GM18505 (cell line): ENCODE measurements around the gene ABHD12.
A peak's percentile ranks its signal among the peaks of the same experiment; 100 is the strongest.
"Not testable (repeated sequence)": the region's sequence is repeated elsewhere in the genome, so short reads cannot be mapped to it uniquely, and the experiment has no call there.

Experiments
- ATAC-seq: cut with Tn5 transposase; IDR thresholded peaks from one replicate; pipeline ENCODE4 v1.9.1; 2021; ENCODE audit not compliant: unreplicated experiment
- POLR2A ChIP-seq: IDR thresholded peaks from 4 replicates; pipeline ENCODE4 v1.6.1; 2011; ENCODE audit warnings: borderline replicate concordance; ENCODE audit not compliant: insufficient read depth, insufficient read length; ENCODE audit errors: extremely low read depth

ABHD12 gene

DNA sequence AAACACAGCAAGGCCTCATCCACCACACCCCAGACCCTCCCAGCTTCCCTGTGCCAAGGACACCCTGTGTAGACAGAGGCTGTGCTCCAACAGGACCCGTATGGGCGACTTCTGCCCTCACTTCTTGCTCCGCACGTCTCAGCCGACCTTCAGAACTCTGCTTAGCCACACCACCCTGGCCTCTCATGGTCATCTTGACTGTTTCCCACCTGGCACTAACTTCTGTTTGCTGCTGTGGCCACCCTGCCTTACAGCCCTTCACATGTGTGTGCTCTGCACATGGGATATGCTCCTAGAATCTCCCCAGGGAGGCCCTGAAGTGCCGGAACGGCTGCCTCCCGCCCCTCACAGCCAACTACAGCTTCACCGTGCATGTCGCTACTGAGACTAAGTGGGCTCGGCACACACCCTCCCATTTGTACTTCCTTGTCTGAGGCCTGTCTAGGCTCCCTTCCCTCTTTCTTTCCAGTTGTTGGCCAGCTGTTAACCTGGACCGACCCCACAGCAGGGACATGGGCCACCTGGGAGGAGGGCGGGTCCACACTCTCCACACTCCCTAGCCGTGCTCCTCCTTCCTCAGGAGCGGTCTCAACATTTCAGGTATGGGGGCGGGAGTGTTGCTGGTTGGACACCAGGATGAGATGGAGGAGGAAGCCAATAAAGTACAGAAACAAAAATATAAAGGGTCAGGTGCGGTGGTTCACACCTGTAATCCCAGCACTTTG lies 73.1 kb downstream of the ABHD12 start:
- no peak for ATAC-seq
- no peak for TF ChIP-seq POLR2A

GRCh38 chr20:25316506-25317190 lies 74.0 kb downstream of the ABHD12 start:
- TF ChIP-seq POLR2A, result no peak
- no peak for ATAC-seq

DNA sequence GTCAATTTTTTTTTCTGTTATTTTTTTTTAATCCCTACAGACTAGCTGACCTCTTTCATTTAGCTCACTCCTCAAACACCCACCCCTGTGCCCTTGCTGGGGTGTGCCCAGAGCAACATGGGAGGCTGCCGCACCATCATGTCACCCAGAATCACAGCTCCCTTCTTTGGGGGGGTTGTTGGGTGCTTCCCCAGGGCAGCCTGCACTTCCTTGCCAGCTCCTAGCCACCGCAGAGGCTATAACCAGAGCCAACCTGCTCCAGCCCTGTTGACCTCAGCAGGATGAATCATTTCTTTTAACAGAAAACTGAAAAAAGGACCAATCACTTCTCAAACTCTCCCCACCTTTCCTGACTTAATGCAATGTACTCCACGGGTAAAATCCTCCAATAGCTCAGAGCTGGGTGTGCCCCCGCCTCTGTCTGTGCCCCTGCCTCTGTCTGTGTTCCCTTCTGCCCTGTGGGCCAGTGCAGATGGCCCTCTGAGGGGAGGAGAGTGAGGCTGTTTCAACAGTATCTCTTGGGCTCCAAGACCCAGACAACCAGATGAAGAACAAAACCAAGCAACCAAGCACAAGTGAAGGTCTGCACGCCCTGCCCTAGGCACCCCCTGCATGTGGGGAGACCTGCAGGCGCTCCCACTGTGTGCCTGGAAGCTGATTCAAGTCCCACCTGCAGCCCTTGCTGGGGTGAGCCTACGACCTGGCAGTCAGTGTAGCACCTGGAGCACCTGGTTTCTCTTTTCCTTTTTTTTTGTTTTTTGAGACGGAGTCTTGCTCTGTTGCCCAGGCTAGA lies 75.0 kb downstream of the ABHD12 start:
- no peak for ATAC-seq
- TF ChIP-seq POLR2A, result no peak

DNA sequence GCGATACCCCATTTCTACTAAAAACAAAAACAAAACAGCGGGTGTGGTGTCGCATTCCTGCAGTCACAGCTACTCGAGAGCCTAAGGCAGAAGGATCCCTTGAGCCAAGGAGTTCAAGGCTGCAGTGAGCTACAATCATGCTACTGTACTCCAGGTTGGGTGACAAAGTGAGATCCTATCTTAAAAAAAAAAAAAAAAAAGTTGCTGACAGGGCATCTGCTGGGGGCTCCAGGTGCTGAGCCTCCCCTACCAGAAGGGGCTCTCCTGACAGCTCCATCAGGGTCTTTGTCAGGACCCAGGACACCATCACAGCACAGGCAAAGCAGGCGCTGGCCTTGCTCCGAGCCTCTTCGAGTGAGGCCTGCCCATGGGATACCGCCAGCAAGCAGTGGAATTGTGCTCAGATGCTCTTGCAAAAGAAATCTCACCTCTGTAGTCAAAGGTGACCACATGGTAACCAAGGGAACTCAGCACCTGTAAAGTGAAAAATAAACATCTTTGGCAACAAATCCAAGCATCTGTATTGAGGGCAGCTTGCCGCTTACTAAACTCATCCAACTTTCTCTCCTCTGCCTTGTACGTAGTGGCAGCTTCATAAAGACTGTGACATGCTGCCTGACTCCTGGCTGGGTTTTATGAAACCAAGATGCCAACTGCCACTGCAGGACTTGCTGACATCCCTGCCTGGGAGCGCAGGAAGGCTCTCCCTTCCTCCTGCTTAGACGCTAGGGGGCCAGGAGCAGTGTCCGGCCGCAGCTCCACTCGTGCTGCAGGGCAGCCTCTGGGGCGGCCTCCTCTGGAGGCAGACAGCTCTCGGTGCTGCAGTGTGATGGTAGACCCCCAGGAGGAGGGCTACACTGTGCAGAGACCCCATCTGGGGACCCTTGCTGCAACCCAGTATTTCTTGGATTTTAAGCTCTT lies 75.9 kb downstream of the ABHD12 start:
- no peak for ATAC-seq
- TF ChIP-seq POLR2A, result no peak

- TF ChIP-seq POLR2A, result no peak
- ATAC-seq, result no peak
Observed at GRCh38 chr20:25313593-25313992, 77.0 kb downstream of the ABHD12 start.

- not testable (repeated sequence) for ATAC-seq
Observed at GRCh38 chr20:25312716-25313115, 77.9 kb downstream of the ABHD12 start.

DNA sequence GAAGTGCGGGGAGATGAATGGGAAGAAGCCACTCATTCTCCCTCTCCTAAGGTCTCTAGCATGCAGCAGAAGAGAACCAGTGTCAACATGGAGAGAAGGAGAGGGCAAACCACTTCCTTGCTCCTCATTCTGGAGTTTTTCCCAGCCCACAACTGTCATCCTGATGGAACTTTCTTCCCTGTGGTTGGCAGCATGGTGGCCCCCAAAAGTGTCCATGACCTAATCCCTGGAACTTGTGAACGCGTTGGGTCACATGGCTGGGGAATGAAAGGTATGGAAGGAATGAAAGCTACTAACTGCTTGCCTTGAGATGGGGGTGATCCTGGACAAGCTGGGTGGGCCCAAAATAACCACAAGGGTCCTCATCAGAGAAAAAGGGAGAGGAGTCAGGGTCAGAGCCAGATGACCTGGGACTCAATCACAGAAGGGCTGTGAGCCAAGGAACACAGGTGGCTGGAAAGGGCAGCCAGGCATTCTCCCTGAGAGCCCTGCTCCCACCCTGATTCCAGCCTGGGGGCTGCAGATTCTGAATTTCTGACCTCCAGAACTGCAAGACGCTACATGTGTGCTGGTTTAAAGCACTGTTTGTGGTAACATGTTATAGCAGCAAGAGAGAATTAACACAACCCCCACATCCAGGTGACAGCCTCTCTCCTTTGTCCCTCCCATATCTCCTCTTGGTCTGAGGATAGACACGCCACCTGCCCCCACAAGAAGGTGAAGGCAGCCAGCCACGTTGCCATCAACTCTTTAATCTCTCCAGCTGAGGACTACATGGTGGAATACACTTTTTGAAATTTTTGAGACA lies 79.5 kb downstream of the ABHD12 start:
- ATAC-seq, result no peak
- no peak for TF ChIP-seq POLR2A

- ATAC-seq, result peak; percentile 90
- TF ChIP-seq POLR2A, result peak; percentile 14
Observed at GRCh38 chr20:25310268-25310920, 80.2 kb downstream of the ABHD12 start.

DNA sequence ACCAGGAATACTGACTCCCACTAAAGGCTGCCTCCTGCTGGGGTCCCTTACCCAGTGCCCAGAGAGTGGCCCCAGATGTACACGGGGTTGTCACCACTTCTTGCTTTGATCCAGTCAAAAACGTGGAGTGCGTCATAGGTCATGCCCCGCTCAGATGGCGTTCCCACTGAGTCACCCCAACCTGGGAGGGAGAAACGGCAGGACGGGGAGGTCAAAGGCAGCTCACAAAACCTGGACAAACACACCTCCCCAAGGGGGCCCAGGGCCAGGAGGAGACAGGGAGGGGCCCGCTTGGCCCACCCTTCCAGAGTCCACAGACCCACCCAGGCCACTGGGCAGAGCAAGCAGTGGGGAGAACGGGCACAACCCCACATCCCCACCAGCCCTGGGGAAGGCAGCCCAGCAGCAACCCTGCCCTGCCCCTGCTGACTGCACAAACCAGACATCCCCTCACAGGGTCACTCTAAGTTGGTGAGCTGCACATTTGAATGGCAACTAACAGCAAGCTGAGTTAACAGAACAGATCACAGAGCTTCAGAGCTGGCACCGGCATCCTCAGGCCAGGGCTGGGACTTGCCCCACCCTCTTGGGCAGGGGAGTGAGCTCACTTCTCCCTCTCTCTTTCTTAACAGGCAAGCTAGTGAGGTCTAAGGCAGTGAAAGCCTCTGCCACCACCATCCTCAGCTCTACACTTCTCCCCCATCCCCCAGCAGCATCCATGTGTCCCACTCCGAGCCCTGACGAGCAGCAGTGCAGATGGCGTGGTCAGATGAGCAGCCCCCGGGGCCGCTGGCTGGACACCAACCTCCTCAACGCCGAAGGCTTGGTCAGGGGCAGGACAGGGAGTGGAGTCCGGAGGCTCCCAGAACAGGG lies 81.0 kb downstream of the ABHD12 start:
- TF ChIP-seq POLR2A, result no peak
- ATAC-seq, result peak; percentile 11

DNA sequence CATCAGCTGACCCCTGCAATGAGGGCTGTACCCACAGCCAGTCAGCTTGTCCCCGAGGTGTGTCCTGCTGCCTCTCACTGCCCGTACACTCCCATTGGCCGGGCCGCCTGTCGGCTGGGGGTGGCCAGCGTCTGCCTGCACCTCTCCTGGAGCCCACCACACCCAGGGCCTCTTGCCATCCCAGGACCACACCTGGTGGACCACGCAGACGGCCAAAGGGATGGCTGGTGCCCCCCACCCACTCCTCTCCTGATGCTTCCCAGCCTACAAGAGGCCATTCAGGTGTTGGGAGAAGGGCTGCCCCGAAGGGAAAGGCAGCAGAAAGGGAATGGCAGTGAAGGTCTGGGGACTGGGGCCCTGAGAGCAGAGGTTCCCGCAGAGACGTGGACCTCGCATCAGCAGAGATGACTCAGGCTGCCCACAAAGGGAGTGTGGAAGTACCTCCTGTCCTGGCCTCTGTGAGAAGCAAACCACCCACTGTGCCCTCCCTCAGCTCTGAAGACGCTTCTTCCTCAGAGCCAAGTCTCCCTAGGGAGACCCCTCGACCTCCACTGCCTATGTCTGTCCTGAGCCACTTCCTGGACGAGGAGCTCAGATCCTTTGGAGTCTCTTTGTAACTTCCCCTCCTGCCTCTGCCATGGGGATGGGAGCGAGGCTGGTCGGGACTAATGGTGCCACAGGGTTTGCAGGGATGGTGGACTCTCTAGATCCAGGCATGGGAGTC lies 81.8 kb downstream of the ABHD12 start:
- TF ChIP-seq POLR2A, result no peak
- no peak for ATAC-seq
